Esophagus (tissue), 2 donors: ENCODE data around the gene NUP188. TPM values are rescaled to one million over a fixed set of nuclear protein-coding genes. Genes with fewer than 3 reads are reported as not detected.
"Not testable (repeated sequence)": the region's sequence is repeated elsewhere in the genome, so short reads cannot be mapped to it uniquely, and the experiment has no call there.

Experiments used
- H3K27ac ChIP-seq, 2 donors: one replicate each; pipeline ENCODE4 v1.5.1; 2013; ENCODE audit warnings: low read depth in 2 of 2, mild to moderate bottlenecking in 2 of 2, inconsistent platforms in 1 of 2, low read length in 1 of 2, moderate library complexity in 1 of 2
- H3K27me3 ChIP-seq, 2 donors: one replicate each; pipeline ENCODE4 v1.6.1; 2013; ENCODE audit warnings: low read length in 2 of 2, control low read depth in 1 of 2, mild to moderate bottlenecking in 1 of 2; ENCODE audit not compliant: insufficient read depth in 2 of 2, control insufficient read depth in 1 of 2
- H3K36me3 ChIP-seq, 2 donors: one replicate each; pipeline ENCODE4 v1.6.1; 2013; ENCODE audit warnings: low read length in 1 of 2; ENCODE audit not compliant: control insufficient read depth in 2 of 2, insufficient read depth in 2 of 2
- H3K4me1 ChIP-seq, 2 donors: one replicate each; pipeline ENCODE4 v1.6.1; 2013; ENCODE audit warnings: low read length in 1 of 2; ENCODE audit not compliant: control insufficient read depth in 2 of 2, insufficient read depth in 2 of 2
- H3K4me3 ChIP-seq, 2 donors: one replicate each; pipeline ENCODE4 v1.5.1; 2013; ENCODE audit warnings: low read length in 2 of 2, mild to moderate bottlenecking in 2 of 2, low read depth in 1 of 2, moderate library complexity in 1 of 2
- H3K9me3 ChIP-seq, 2 donors: one replicate each; pipeline ENCODE4 v1.6.1; 2013; ENCODE audit warnings: mild to moderate bottlenecking in 2 of 2, low read depth in 1 of 2, low read length in 1 of 2, moderate library complexity in 1 of 2; ENCODE audit not compliant: control insufficient read depth in 2 of 2, insufficient read depth in 1 of 2
- WGBS, 2 donors: extraction: QIAGEN DNeasy Blood & Tissue Kit; methylation state at CpG; one replicate each; pipeline ENCODE4 v1.1.7; 2013; 5-methylcytosine and 5-hydroxymethylcytosine counted together
- polyA plus RNA-seq, 2 donors: library from polyadenylated mRNA; stranded (reverse); fragments of 200-250 nt; gene quantifications; one replicate each; pipeline ENCODE4 v1.2.3, GENCODE V29; 2013
- donor health status: healthy with polysubstance abuse.
- donor health status: Bipolar disorder and iron deficiency.

NUP188 gene
- polyA plus RNA-seq, 2 donors: 19.7 to 21.8 TPM

DNA sequence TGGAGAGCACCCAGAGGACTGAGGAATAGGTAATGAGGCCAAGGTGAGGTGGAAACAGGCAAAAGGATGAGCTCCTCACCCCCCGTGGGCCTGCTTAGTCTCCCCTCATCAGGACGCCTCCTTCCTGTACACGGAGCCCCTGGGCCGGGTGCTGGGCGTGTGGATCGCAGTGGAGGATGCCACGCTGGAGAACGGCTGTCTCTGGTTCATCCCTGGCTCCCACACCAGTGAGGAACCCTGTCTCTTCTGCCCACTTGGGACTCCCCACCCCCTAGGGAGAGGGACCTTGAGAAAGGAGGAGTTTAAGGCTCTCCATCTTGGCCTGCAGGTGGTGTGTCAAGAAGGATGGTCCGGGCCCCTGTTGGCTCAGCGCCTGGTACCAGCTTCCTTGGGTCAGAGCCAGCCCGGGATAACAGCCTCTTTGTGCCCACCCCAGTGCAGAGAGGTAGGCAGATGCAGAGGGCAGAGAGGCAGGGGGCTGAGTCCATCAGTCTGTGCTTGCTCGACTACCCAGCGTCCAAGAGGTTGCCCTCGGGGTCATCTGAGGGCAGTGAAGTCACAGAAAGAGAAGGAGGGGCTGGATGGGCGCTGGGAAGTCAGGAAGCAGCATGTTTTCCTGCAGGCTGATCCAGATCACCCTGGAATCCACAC lies 7.1 kb upstream of the NUP188 start:
- Histone ChIP-seq H3K27ac (no peak overlapping the region), H3K36me3 (peaks cover 0 to 10% of the 10 kb centered on the region in 2 donors), H3K4me1 (peaks cover 0 to 6% of the 10 kb centered on the region in 2 donors), H3K4me3 (no peak overlapping the region), H3K27me3 (no peaks in the 10 kb centered on the region), H3K9me3 (no peaks in the 10 kb centered on the region)
- WGBS, 2 donors: 69 to 71% methylated on average over 15 of the region's 15 CpGs

DNA sequence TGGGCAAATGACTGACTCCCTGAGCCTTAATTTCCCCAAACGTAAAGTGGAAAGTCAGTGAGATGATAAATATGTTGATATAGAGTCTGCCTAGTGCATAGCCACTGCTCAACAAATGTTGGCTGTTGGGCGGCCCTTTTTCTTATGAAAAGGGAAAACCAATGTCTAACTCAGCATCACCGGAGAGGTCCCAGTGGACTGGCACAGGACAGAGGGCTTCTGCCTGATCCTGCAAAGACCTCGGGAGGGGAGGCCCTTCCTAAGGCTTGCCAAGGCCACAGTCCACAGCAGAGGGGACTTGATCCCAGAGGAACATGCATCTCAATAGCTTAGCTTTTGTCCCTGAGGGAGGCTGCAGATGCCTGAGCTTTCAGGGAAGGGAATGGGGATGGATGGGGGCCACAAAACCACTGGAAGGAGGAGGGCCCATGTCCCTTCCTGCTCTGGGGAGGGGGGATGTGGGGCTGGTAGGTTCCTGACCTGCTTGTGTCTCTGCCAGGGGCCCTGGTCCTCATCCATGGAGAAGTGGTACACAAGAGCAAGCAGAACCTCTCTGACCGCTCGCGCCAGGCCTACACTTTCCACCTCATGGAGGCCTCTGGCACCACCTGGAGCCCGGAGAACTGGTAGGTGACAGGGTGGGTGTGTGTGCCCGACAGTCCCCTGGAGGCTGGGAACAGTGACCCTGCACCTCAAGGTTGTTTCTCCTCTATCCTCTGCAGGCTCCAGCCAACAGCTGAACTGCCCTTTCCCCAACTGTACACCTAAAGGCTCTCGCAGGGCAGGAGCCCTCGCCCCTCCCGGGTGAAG lies 6.3 kb upstream of the NUP188 start:
- no peak overlapping the region for H3K4me3 ChIP-seq
- WGBS, 2 donors: 82 to 90% methylated on average over 12 of the region's 12 CpGs
- H3K36me3 ChIP-seq: peaks cover 5 to 10% of the 10 kb centered on the region in 2 donors
- H3K4me1 ChIP-seq: peaks cover 1 to 10% of the 10 kb centered on the region in 2 donors
- no peaks in the 10 kb centered on the region for H3K27me3 ChIP-seq
- H3K9me3 ChIP-seq: no peaks in the 10 kb centered on the region
- peak overlapping the region in 1 of 2 donors; percentile 2 for H3K27ac ChIP-seq

DNA sequence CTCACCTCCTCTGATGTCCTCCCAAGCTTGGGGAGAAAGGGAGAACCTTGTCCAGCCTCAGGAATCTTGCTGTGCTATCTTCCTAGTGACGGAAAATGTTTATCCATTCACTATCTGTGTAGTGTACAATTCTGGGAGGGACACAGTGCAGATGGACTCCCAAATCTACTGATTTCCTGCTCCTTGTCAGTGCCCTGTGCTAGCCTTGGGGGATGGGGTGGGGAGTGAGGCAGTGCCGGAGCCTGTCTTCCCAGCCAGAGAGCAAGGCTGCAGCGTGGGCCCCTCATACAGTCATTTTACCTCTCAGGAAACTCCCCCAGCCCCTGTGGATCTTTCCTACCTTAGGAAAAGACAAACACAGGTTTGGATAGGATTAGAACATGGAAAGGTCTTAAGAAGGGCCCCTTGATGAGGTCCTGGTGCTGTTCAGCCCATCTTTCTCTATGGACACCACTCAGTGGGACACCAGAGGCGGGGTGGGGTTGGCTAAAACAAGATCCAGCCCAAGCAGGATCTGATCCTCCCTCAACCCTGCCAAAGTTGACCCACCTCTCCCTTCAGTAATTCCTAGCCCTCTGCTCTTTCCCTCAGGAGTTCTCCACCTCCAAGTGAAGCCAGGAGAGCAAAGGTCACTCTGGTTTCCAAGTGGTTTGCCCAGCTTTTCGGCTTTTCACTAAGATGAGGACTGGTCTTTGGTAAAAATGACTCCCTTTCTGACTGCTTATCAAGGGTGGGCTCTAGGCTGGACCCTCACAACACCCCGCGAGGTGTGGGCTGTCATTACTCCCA lies 3.5 kb upstream of the NUP188 start:
- WGBS, 2 donors: 90 to 92% methylated on average over 7 of the region's 7 CpGs
- H3K4me3 ChIP-seq: no peak overlapping the region
- H3K27ac ChIP-seq: no peak overlapping the region
- H3K36me3 ChIP-seq: peaks cover 5 to 10% of the 10 kb centered on the region in 2 donors
- no peaks in the 10 kb centered on the region for H3K27me3 ChIP-seq
- no peaks in the 10 kb centered on the region for H3K9me3 ChIP-seq
- peaks cover 8 to 17% of the 10 kb centered on the region in 2 donors for H3K4me1 ChIP-seq

DNA sequence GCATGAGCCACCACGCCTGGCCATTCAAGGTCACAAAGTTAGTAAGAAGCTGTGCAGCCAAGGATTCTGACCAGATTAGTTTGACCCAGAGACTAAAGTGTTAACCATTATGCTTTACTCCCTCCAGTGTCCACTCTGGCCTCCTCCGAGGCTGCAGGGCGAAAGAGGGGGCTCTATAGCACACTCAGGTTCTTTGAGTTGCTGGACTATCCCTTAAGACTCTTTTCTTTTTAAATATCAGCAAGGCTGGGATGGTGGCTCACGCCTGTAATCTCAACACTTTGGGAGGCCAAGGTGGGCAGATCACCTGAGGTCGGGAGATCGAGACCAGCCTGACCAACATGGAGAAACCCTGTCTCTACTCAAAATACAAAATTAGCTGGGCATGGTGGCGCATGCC lies 2.5 kb upstream of the NUP188 start:
- WGBS, 2 donors: 91 to 93% methylated on average over 7 of the region's 7 CpGs
- not testable (repeated sequence) for H3K27me3 ChIP-seq, H3K4me3 ChIP-seq, H3K36me3 ChIP-seq, H3K27ac ChIP-seq, H3K9me3 ChIP-seq
- H3K4me1 ChIP-seq: peaks cover 8 to 17% of the 10 kb centered on the region in 2 donors

DNA sequence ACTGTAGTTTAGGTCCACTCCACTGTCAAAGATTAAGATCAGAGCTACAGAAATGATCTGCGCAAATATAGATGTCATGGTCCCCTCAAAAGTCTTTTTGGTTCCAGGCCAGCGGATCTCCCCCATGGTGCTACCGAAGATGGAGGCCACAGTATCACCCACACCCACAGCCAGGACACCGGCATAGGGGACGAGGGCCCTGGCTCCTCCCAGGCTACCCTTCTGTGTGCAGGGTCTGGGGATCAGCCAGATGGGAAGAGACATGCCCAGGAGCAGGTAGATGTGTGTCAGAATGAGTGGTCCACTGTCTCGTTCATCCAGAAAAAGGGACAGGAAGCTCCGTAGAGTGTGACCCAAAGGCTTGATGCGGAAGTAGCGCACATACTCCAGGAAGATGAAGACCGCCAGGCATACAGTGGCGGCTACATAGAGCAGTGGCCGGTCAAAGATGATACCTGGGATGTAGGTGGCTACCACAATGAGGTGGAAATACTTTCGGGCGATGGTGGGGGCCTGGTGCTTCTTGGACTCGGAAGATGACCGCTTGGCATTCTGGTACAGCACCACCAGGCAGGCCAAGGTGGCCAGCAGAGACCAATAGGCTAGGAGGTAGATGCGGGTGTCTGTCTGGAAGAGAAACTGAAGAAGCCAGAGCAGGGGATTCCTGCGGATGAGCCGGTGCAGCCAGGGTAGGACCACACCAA lies 1.5 kb upstream of the NUP188 start:
- Histone ChIP-seq H3K27ac (no peak overlapping the region), H3K4me3 (no peak overlapping the region), H3K27me3 (no peaks in the 10 kb centered on the region), H3K9me3 (no peaks in the 10 kb centered on the region), H3K4me1 (peaks cover 8 to 17% of the 10 kb centered on the region in 2 donors), H3K36me3 (peaks cover 5 to 10% of the 10 kb centered on the region in 2 donors)
- 97 to 99% methylated on average over 19 of the region's 19 CpGs for WGBS, 2 donors

DNA sequence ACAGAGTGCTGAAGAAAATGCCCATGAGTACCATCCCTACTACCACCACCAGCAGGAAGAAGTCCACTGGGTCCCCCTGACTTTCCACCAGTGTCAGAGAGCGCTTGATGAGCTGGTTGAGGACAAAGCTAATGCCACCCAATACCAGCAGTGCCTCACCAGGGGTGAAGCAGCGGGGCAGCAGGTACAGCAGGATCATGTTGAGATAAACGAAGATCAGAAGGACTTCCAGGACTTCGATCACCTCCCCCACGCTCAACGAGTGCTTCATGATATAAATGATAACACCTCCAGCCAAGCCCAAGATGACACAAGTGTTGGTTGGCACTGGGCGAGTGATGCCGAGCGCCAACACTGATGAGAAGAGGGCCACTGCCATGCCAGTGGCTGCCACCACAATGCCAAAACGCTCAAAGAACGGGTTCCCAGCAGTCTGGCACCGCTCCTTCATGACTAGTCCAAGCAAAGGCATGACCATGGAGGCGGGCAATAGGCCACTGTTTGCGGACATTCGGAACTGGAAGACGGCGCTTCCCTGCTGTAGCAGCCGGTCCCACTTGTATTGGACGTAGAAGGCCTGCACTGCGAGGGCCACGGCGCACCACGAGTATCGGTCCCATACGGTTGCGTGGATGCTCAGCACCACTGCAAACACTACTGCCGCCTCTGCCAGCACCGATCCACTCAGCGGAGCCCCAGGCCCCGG lies 775 bp upstream of the NUP188 start:
- 20 to 21% methylated on average over 30 of the region's 30 CpGs for WGBS, 2 donors
- H3K36me3 ChIP-seq: peaks cover 5 to 10% of the 10 kb centered on the region in 2 donors

DNA sequence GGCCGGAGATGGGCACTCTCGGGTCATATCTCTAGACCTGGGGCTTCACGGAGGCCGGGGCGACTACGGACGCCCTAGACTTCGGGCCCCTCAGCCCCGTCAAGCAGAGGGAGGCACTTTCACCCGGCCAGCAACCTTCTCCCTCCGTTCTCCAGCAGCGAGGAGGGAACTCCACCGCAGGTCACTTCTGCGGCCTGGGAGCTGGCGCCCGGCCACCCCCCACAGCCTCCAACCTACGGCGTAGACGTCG lies 297 bp upstream of the NUP188 start:
- peak overlapping the region; percentile 78 to 92 for H3K4me3 ChIP-seq
- H3K27ac ChIP-seq: peak overlapping the region; percentile 89 to 98
- H3K9me3 ChIP-seq: no peaks in the 10 kb centered on the region
- H3K4me1 ChIP-seq: peaks cover 8 to 14% of the 10 kb centered on the region in 2 donors
- 0% methylated on average over 20 of the region's 20 CpGs for WGBS, 2 donors
- peaks cover 5 to 10% of the 10 kb centered on the region in 2 donors for H3K36me3 ChIP-seq
- no peaks in the 10 kb centered on the region for H3K27me3 ChIP-seq

More for the DNA sequence above, 775 bp upstream of the NUP188 start:
- peak overlapping the region; percentile 78 to 92 for H3K4me3 ChIP-seq
- no peaks in the 10 kb centered on the region for H3K27me3 ChIP-seq
- H3K9me3 ChIP-seq: no peaks in the 10 kb centered on the region
- peak overlapping the region; percentile 89 to 98 for H3K27ac ChIP-seq
- peaks cover 8 to 14% of the 10 kb centered on the region in 2 donors for H3K4me1 ChIP-seq

DNA sequence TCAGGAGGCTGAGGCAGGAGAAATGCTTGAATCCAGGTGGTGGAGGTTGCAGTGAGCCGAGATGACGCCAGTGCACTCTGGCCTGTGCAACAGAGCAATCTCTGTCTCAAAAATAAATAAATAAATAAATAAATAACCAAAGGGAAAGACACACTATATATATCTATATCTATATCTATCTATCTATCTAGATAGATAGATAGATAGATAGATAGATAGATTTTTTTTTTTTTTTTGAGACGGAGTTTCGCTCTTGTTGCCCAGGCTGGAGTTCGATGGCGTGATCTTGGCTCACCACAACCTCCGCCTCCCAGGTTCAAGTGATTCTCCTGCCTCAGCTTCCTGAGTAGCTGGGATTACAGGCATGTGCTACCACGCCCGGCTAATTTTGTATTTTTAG lies 13.9 kb downstream of the NUP188 start:
- H3K4me3 ChIP-seq, H3K4me1 ChIP-seq, H3K36me3 ChIP-seq, H3K27me3 ChIP-seq, H3K27ac ChIP-seq, H3K9me3 ChIP-seq: not testable (repeated sequence)
- WGBS, 2 donors: 96 to 98% methylated on average over 9 of the region's 9 CpGs

DNA sequence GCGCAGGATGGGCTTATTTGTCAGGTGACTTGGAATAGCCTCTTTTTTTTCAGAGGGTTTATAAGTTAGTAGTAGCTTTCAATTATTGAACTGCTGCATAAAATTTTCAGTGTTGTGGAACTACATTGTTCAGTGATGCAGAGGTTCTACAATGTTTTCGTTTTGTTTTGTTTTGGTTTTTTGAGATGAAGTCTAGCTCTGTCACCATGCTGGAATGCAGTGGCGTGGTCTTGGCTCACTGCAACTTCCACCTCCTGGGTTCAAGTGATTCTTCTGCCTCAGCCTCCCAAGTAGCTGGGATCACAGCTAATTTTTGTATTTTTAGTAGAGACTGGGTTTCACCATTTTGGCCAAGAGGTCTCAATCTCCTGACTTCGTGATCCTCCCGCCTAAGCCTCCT lies 22.0 kb downstream of the NUP188 start:
- H3K27ac ChIP-seq: no peak overlapping the region
- peaks cover 3 to 23% of the 10 kb centered on the region in 2 donors for H3K36me3 ChIP-seq
- no peak overlapping the region for H3K4me3 ChIP-seq
- 94 to 95% methylated on average over 5 of the region's 5 CpGs for WGBS, 2 donors
- H3K27me3 ChIP-seq: no peaks in the 10 kb centered on the region
- no peaks in the 10 kb centered on the region for H3K9me3 ChIP-seq
- H3K4me1 ChIP-seq: no peaks in the 10 kb centered on the region
